Effector CD8-positive, alpha-beta T cell (primary cell): ENCODE measurements around the gene MAP4.
"Not testable (repeated sequence)": the region's sequence is repeated elsewhere in the genome, so short reads cannot be mapped to it uniquely, and the experiment has no call there.

Source experiments
- DNase-seq: peaks from one replicate; lab custom pipeline; 2025; lab: John Stamatoyannopoulos, UW

The MAP4 gene

DNA sequence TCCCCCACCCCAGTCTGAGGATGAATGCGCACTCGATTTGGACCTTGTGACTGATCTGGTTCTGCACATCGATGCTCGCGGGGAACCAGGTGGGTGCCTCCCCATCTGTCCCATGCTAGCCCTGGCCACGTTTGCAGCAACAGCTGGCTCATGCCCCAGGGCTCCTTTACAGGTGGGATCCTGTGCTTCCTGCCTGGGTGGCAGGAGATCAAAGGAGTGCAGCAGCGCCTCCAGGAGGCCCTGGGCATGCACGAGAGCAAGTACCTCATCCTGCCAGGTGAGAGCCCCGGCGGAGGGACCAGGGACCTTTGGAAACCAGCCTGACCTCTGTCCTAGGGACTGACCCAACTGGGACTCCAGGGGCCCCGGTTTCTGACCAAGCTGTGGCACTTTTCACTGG, 169.0 kb downstream of the MAP4 start:
- no peak for DNase-seq

DNA sequence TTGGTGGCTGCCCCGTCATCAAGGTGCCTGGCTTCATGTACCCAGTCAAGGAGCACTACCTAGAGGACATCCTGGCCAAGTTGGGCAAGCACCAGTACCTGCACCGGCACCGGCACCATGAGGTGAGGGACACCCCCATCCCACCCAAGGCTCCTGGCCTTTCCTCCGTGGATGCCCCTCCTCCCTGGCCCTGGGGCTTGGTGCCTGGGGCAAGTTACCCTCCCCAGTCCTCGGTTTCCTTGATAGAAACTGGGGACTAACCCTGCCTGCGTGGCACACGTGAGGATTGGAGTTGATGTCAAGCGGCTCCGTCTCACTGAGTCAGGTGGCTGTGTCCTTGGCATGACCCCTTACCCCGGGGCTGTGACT, 169.4 kb downstream of the MAP4 start:
- DNase-seq = no peak

DNA sequence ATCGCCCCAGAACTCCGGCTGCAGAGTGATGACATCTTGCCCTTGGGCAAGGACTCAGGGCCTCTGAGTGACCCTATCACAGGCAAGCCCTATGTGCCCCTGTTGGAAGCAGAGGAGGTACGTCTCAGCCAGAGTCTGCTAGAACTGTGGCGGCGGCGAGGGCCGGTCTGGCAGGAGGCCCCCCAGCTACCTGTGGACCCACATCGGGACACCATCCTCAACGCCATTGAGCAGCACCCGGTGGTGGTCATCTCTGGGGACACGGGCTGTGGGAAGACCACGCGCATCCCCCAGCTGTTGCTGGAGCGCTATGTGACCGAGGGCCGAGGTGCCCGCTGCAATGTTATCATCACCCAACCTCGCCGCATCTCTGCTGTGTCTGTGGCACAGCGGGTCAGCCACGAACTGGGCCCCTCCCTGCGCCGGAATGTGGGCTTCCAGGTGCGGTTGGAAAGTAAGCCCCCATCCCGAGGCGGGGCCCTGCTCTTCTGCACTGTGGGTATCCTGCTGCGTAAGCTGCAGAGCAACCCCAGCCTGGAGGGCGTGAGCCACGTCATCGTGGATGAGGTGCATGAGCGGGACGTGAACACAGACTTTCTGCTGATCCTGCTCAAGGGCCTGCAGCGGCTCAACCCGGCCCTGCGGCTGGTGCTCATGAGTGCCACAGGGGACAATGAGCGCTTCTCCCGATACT, 169.9 kb downstream of the MAP4 start:
- no peak for DNase-seq

DNA sequence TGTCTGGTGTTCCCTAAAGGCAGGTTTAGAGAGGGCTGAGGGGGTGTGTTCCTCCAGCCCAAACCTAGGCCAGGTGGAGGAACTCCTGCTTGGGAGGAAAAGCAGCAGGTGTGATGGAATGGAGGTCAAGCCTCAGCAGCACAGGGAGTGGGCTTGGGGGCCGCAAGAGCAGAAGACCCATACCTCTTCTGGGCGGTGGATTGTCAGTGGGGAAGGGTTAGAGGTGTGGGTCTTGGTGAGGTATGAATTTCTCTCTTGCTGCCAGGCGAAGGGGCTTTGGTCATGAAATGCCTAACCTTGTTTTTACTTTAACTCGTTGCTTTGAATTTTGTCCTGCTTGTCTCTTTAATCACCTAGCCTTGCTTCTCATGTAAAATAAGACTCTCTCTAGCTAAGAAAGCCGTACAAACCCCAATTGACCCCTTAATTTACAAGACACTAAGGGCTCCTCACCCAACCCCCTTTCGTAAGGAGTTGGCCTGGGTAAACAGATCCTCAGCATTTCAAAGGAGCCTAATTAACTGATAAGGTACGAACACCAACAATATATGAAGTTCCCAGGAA, 174.3 kb downstream of the MAP4 start:
- DNase-seq = no peak

DNA sequence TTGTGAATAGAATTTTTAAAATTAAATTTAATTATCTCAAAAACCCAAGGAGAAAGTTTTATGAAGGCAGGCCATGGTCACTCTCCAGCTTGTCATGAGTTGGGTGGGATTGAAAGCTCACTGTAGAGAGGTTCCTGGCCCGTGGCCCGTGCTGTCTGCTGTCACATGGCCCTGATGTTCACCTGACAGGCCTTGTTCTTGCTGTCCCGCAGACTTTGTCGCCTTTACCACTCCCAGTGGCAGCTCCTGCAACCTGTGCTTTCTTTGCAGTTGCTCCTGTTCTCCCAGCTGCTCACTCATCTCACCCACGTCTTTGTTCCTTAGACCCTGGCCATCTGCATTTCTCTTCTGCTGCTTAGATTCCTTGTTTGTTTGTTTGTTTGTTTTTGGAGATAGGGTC, 177.7 kb downstream of the MAP4 start:
- DNase-seq = no peak

DNA sequence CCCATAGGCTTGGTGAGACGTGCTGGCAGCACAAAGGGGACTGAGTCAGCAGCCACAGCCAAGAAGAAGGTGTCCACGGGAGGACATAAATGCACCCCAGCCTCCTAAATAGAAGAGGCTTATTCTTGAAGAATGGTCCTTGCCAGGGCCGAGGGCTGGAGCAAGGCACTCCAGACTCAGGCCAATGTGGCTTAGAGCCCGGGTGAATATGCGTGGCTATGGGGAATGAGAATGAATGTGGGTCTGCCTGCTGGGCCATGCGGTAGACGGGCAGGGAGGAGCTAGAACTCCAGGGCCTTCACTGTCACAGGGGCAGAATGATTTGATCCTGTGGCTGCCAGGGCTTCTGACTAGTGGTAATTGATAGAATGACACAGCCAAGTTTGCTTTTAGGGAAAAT, 179.2 kb downstream of the MAP4 start:
- no peak for DNase-seq

DNA sequence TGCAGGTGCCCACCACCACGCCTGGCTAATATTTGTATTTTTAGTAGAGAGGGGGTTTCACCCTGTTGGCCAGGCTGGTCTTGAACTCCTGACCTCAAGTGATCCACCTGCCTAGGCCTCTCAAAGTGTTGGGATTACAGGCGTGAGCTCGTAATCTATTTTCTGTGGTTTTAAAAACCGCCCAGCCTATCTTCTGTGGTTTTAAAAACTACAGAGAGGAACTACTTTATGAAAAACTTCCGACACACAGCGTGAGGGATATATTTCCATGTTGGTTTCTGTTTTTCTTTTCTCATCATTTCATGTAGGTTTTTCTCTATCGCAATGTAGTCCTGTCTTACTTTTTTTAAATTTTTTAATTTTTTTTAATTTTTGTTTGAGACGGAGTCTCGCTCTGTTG, 186.7 kb downstream of the MAP4 start:
- not testable (repeated sequence) for DNase-seq

DNA sequence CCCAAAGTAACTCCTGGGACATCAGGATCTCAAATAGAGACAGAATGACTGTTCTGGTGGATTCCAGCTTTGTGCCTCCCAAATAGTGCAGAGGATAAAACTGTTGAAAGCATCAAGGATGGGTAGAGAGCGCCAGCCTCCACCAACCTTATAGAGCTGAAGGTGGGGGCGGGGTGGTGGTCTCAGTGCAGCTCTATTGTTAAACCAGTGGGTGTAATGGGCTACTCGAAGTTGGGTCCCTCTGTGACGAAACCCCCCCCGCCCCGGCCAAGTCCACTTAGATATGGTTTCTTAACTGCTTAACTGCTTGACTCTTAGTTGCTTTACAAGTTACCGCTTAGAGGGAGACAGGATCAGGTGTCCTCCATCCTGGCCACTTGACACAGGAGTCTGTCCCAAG, 190.6 kb downstream of the MAP4 start:
- no peak for DNase-seq

DNA sequence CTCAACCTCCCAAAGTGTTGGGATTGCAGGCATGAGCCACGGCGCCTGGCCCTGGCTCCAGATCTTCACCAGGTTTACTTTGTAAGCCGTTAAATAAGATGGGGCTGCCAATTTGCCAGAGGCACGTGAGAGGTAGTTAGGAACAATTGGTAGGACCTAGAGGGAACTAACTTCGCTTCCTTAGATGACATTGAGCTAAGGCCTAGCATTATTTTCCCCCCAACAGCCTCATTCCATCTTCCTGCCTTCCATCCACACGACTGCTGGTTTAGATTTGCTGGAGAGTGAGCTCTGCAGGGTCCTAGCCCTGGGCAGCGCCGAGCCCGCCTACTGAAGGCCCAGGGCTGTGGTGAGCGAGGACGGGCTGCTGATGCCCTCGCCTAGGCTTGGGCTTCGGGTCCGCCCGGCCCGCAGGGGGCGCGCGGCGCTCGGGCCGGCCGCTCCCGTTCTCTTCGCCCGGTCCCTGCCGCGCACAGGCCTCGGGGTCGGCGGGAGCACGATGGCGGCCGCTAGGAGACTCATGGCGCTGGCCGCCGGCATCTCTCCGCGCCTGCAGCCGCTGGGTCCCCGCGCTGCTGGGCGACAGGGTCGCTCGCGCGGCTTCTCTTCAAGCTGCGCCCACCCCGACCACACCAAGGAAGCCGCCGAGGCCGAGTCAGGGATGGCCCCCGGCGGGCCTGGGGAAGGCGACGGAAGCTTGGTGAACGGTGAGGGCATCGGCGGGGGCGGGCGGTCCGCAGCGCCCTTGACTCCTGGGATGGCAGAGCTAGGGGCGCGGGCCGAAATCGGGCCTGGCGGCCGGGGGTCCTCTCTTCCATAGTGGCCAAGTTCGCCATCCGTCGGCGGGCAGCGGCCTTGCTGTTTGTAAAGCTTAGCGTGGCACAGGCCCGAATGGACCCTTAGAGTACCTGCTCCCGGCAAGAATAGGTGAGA, 191.4 kb downstream of the MAP4 start:
- peak; percentile 64 for DNase-seq

DNA sequence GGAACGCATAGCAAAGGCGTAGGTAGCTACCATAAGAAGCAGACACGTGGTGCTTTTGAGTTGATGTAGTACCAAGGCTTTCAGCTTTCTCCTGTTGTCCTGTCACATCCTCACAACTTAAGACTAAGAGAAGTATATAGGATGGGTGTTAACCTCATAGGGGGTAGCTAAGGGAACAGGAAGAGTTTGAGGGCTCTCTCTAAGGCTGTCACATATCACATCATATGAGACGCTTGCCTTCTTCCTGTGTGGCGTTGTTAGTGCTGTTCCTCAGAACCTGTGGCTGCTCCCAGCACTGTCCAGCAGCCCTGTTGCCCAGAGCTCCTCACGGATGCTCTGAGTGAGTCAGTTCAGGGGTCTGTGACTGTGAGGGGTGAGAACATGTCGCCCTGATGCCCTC, 198.6 kb downstream of the MAP4 start:
- no peak for DNase-seq

DNA sequence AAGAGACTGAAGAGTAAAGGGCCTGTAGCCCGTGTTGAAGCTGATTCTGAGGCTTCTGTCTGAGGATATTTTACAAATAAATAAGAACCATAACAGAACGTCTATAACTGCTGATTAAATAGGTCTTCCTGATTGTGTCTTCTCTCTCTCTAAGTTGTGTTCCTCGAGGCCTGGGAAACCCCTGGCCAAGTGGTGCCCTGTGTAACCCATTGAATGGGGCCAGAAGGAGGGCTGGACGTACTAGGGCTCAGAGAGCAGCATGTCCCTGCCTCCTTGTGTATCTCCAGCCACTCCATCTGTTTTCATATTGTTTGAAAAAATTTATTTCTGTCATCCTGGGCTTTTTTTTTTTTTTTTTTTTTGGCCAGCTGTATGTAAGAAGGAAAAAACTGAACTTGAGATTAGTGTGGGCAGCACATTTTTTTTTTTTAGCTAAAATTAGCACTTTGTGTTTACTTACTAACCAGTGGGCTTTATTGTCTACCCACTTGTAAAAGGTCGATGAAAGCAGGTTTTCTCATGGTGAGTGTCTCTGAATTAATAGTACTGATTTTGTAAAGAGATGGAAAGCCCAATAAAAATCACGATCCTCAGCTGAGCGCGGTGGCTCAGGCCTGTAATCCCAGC, 202.6 kb downstream of the MAP4 start:
- DNase-seq = no peak

DNA sequence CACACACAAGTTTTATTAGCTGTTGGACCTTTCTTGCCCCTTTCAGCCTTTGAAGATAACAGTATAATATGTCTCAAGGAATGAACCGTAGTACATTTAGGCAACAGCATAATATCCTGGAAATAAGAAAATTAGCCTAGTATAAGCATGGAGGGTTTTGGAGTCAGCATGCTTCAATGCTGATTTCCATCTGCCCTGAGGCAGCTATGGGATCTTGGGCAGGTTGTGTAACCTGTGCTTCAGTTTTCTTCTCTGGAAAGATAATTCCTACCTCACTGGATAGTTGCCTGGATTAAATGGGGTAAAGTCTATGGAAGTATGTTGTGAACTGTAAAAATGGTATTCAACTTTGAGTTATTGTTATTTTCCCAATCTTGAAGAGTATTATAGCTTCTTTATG, 211.6 kb downstream of the MAP4 start:
- DNase-seq = no peak

DNA sequence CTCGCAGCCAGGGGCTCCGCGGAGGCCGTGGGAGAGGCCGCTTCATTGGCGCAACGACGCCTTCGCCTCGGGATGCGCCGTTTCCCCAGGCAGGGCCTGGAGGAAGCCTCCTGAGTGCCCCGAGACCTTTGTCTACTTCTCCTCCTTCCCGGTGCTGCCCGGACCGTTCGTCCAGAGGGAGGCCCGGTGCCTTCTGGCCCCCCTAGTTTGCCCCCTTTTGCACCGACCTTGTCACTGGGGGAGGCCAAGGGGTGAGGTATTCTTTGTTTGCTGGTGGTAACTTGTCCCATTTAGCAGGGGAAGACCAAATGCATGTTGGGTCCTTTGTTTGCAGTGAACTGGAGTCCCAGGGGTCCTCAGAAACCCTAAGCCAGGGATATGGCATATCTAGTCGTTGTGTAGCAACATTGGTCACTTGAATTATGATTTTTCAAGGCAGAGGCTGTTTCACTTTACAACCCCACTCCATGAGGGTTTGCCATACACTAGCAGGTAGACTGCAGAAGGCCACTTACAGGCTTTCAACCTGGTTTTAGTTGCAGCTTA, 212.7 kb downstream of the MAP4 start:
- DNase-seq = no peak

DNA sequence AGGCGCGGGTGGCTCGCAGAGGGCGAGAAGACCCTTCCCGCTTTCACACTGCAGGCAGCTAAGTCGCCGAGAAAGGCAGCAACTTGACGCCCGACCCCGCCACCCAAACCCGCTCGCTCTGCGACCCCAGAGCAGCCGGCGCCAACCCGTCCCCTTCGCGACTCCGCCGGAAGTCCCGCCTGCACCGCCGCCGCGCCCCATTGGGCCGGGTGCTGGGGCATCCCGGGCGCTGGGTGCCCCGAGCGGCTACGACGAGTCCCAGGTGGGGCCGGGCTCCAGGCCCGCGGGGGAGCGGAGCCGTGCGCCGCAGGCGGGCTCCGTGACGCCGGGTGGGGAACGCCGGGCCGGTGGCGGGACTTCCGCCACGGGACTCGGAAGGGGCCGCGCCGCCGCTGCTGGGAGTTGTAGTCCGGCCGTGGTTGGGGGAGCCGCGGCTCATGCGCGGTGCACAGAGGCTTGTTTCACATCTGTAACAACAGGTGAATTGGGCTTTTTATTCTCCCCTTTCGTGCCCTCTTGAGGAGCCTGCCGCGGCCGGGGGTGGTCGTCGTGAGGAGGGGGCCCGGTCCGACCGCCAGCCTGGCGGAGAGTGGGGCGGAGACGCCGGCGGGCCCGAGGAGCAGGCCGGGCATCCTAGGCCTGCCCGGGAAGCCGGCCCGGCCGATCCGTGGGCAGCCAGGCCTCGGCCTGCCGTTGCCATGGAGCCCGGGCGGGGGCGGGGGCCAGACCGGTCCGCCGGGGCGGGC, 213.3 kb downstream of the MAP4 start, which contains the start of gene DHX30:
Gene DHX30 (plus strand): TSS at position 405 of the 746 bp plus-strand sequence. CDS start 7,546 bp downstream, outside the sequence.
- peak; percentile 74 for DNase-seq
